ENCODE measurements around the gene MKRN2.
"Not testable (repeated sequence)": the region's sequence is repeated elsewhere in the genome, so short reads cannot be mapped to it uniquely, and the experiment has no call there.

MKRN2 gene, protein sequence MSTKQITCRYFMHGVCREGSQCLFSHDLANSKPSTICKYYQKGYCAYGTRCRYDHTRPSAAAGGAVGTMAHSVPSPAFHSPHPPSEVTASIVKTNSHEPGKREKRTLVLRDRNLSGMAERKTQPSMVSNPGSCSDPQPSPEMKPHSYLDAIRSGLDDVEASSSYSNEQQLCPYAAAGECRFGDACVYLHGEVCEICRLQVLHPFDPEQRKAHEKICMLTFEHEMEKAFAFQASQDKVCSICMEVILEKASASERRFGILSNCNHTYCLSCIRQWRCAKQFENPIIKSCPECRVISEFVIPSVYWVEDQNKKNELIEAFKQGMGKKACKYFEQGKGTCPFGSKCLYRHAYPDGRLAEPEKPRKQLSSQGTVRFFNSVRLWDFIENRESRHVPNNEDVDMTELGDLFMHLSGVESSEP

GRCh38 chr3:12556690-12557472 is at the start of gene MKRN2:
MKRN2 (plus strand) TSS chr3:12557087; CDS start chr3:12557151, 64 bp downstream.
- peak; percentile 73 for DNase-seq (ENCODE audit: insufficient read length, low spot score)
- no peak for FAIRE-seq

DNA sequence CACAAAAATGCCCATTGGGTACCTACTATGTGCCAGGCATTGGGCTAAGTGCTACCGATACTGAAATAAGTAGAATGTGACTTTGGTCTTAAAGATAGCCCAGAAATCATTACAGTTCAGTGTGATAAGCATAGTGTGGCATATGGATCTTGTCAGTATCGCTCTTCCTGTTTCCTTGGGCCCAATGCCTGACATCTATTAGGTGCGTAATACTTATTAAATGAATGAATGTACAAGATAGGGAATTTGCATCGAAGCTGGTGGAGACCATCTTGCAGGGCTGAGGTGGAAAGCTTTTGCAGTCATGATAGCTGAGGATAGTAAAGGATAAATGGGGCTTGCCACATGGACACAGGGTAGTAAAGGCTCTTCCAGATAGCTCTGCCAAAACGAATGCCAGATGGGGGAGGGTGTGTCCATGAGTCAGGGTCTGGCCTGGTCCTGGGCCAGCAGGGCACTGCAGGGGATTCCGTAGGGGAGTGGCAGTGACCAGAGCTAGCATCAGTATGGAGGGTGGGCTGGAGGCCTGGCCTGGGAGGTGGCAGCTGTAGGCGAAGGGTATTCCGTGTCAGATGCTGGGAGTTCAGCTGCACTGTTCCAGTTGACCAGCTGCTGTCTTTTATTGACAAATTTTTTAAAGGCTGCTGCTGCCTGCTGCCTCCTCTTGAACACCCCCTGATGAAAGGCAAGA is 49.2 kb upstream of the MKRN2 start:
- FAIRE-seq (no peak), DNase-seq (ENCODE audit: insufficient read length, low spot score) (no peak)

DNA sequence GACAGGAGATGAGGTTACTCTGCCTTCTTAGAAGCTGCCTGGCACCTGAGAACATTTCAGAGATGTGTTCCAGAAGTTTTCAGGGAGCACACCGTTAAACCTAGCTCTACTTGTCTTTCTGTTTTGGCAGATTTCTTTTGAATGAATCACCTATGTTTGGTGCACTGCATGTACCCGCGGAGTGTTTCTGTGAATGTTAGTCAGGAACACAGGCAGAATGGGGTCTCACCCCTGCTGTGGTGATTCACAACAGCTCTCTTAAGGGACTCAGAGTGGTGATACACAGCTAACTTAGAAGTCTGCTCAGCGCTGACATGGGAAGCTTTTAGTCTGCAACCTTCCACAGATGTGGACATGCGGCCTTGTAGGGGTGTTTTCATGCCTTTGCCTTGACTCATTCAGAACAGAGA is 48.6 kb upstream of the MKRN2 start:
- FAIRE-seq (no peak), DNase-seq (ENCODE audit: insufficient read length, low spot score) (no peak)

GRCh38 chr3:12509466-12509865 is 47.4 kb upstream of the MKRN2 start:
- FAIRE-seq: no peak
- no peak for DNase-seq (ENCODE audit: insufficient read length, low spot score)

DNA sequence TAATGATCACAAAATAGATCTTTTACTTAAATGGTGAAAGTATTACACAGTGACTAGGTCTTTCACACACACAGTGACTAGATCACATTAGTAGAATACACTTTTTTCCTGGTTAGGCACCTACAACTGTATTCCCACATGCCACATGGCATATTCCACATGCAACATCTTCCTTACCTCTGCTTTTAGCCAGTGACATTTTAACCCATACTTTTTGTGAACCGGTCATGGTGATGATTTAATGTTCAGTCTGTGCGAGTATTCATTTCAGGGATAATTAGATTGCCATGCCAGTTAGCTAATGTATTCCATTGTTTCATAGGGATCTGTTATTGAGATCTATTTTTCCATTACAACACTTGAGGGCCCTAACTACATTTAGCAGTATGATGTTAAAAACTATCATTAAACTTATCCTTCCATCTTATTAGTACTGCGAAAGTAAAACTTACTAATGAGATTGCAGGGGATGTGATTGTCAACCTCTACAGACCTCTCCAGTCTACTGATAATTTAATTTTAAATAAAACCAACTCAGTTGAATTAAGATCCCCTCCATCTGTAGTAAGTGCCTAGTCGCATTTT is 44.3 kb upstream of the MKRN2 start:
- FAIRE-seq (no peak), DNase-seq (ENCODE audit: insufficient read length, low spot score) (no peak)

DNA sequence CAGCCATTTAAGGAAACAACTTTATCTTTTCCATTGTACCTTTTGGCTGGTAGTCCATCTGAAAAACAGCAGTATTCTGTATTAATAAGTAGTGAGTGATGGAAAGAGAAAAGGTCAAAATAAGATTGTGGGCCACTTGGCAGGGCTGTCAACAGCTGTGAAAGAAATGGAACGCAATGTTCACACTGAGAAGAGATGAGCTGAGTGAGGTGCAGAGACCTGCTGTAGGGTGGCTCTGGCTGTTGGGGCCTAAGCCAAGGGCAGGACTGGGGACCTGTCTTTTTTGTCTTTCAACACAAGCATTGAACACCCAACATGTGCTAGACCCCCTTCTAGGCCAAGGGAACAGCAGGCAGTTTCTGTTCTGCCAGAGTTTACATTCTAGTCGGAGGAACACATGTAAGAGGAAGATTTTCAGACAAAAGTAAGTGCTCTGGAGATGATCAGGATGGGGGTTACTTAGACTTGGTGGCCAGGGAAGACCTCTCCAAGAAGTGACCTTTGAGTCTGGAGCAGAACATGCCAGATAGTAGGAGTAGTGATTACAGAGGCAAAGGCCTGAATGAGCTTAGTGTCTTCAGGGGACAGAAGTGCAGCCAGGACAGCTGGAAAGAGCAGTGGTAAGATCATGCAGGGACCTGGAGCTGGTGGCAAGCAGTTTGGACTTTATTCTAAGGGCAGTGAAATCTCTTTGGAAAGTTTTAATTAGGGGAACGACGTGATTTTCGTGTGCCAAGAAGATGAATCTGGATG is 43.0 kb upstream of the MKRN2 start:
- FAIRE-seq (no peak), DNase-seq (ENCODE audit: insufficient read length, low spot score) (no peak)

GRCh38 chr3:12515631-12516030 is 41.3 kb upstream of the MKRN2 start:
- DNase-seq (ENCODE audit: insufficient read length, low spot score) (no peak), FAIRE-seq (no peak)

DNA sequence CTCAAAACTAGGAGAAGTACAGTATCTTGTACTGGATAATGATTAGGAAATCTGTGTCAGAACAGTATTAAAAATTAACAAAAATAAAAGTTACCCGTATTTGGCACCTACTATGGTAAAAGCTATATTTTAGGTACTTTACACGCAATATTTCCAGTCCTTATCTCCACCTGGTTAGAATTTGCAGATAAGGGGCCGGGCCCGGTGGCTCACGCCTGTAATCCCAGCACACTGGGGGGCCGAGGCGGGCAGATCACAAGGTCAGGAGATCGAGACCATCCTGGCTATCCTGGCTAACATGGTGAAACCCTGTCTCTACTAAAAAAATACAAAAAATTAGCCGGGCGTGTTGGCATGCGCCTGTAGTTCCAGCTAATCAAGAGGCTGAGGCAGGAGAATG is 40.0 kb upstream of the MKRN2 start:
- no peak for FAIRE-seq
- DNase-seq (ENCODE audit: insufficient read length, low spot score): no peak

GRCh38 chr3:12518261-12519028 is 38.4 kb upstream of the MKRN2 start:
- DNase-seq (ENCODE audit: insufficient read length, low spot score) (no peak), FAIRE-seq (no peak)

DNA sequence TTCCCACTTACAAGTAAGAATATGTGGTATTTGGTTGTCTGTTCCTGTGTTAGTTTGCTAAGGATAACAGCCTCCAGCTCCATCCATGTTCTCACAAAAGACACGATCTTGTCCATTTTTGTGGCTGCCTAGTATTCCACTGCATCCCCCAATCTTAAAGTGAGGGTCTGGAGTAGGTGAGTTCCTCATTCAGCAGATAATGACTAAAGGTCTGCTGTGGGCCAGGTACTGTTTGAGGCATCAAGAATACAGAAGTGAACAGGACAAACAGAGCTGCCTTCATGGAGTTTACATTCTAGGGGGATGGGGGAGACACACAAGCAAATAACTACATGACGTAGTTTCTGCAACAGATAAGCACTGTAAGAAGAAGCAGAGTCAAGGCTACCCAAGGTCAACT is 35.9 kb upstream of the MKRN2 start:
- no peak for FAIRE-seq
- no peak for DNase-seq (ENCODE audit: insufficient read length, low spot score)

GRCh38 chr3:12522721-12523120 is 34.2 kb upstream of the MKRN2 start:
- FAIRE-seq (no peak), DNase-seq (ENCODE audit: insufficient read length, low spot score) (no peak)

GRCh38 chr3:12527757-12528143 is 29.1 kb upstream of the MKRN2 start:
- no peak for DNase-seq (ENCODE audit: insufficient read length, low spot score)
- FAIRE-seq: no peak

DNA sequence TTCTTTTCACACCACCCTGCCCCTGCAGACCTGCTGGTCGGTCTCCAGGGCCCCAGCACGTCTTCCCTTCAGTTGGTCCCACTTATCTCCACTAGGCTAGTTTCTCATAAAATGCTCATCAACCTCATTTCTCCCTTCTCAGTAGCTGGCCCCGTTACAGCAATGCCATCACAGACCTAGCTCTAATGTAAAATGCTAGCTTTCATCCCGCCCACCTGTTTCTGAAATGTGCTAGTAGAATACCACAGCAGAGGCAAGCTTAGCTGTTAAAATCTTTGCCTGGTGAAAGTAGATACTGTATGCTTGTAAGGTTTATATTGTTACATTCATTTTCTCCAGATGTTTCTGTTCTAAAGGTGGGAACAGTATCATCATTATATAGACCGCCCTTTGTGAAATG is 24.7 kb upstream of the MKRN2 start:
- FAIRE-seq (no peak), DNase-seq (ENCODE audit: insufficient read length, low spot score) (no peak)

DNA sequence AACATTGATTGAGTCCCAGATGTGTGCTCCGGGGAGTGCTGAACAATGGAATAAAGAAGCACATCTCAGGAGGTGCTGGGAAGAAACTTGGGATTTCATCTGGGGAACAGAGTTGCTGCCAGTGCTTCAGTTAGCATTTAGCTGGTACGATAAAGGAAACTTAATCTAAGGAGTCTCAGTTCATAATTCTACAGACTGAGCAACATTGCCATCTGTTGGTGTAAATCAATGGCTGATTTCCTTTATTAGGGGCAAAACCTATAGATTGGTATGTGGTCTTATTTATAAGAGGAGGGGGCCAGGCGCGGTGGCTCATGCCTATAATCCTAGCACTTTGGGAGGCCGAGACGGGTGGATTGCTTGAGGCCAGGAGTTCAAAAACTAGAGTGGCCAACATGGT is 20.5 kb upstream of the MKRN2 start:
- DNase-seq (ENCODE audit: insufficient read length, low spot score) (no peak), FAIRE-seq (no peak)

DNA sequence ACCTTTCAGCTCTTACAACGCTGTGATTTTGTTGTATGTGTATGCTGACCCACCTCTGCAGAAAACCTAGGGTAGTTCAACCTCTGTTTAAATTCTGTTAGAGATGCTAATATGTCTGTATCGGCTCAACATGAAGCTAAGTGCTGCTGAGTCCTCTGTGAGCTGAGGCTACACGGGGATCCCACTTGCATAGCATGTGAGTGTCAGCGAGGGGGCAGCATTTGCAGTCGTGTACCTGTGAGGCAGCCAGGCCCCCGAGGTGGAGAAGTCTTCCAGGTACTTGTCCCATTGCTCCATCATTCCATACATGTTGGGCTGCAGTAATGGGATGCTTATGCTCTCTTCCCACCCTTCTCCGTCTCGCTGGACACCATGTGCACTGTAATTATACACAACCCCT is 15.3 kb upstream of the MKRN2 start:
- FAIRE-seq (no peak), DNase-seq (ENCODE audit: insufficient read length, low spot score) (no peak)

GRCh38 chr3:12543497-12543896 is 13.4 kb upstream of the MKRN2 start:
- DNase-seq (ENCODE audit: insufficient read length, low spot score); FAIRE-seq: not testable (repeated sequence)

DNA sequence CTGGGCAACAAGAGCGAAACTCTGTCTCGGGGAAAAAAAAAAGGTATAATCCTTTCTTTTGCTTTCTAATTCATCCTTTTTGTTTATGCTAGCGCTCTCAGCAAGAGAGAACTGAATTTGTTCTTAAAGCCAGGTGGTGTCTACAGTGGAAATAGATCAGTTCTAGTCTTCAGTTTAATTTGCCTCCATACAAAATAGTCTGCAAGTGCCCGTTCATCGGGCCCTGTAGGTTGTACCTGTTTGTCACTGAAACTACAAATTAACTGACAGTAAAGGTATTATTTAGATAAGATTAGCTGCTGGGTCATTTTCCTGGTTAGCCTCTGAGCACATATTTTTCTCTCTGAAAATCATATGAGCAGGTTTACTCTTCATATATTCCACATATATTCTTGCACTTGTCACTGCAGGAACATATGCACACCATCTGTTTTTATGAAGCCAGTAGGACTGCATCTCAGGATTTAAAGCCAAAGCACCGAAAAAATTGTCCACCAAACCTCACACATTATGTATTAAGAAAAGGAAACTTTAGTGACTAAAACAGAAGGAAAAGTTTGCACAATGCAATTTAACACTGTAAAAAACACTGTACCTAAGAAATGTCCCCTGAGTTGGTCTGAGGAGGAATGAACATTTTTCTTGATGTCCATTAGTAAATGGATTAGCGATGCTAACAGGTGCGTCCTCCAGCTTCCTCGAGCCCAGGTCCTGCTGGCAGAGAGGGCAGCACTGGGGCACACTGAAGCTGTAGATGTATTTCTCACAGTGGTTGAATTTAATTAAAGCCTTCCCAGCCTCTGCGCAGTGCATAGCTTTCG is 12.0 kb upstream of the MKRN2 start:
- FAIRE-seq (no peak), DNase-seq (ENCODE audit: insufficient read length, low spot score) (no peak)

- FAIRE-seq (no peak), DNase-seq (ENCODE audit: insufficient read length, low spot score) (no peak)
Observed at GRCh38 chr3:12545473-12545791, 11.5 kb upstream of the MKRN2 start, which contains the start of gene MKRN2OS. MKRN2OS (minus strand) TSS chr3:12545499; CDS start chr3:12545464, 35 bp downstream.

Data from GM19239 (cell line).